ENCODE measurements around the gene GPA33.

- TF ChIP-seq POLR2A (IDR thresholded peaks at IDR 0.05) (no peak), POLR2AphosphoS5 (IDR thresholded peaks at IDR 0.05) (no peak)
Observed at GRCh38 chr1:167106119-167106461, 15.9 kb upstream of the GPA33 start.
